Hindlimb muscle (tissue), 1 donor: Measurements from ENCODE around the gene GOLGA8A. TPM values are rescaled to one million over a fixed set of nuclear protein-coding genes. Genes with fewer than 3 reads are reported as not detected.
"Not testable (repeated sequence)": the region's sequence is repeated elsewhere in the genome, so short reads cannot be mapped to it uniquely, and the experiment has no call there.

Experiments
- DNase-seq: peaks from one replicate; pipeline ENCODE4 v3.0.0-alpha.2; 2013
- polyA plus RNA-seq: library from polyadenylated mRNA; unstranded; fragments of 120-200 nt; gene quantifications from one replicate; pipeline ENCODE4 v1.2.1, GENCODE V29; 2013; ENCODE audit not compliant: insufficient read length

GOLGA8A gene
- polyA plus RNA-seq, 1 donor, result 57.9 TPM

GRCh38 chr15:34403899-34404298 is 33.7 kb downstream of the GOLGA8A start:
- DNase-seq, result not testable (repeated sequence)

GRCh38 chr15:34403160-34403598 is 34.4 kb downstream of the GOLGA8A start:
- not testable (repeated sequence) for DNase-seq

DNA sequence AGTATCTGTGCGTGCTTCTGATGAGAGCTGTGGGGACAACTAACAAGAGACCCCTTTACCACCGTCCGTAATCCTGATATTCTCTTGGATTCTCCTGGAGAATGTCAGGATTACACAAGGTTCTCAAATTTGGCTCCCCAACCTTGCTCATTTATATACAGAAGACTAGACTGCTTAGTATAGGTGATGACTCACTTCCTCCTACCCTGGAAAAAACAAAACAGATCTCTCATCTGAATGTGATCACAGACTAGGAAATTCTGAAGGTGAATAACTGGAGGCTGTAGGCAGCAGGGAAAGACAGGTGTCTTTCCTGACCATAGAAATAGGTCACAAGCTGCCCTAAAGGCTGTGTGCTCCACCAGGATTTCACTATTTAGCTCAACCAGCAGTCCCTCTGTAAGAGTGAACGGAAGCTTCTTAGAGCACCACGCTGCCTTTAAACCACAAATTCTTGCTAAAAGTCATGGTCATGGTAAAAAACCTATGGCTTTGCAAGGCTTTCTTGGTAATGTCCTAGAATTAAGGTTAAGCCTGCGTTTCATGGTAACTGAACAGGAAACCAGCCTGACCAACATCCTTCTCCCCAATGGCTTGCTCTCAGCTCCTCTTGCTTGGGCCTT is 39.9 kb downstream of the GOLGA8A start:
- not testable (repeated sequence) for DNase-seq

DNA sequence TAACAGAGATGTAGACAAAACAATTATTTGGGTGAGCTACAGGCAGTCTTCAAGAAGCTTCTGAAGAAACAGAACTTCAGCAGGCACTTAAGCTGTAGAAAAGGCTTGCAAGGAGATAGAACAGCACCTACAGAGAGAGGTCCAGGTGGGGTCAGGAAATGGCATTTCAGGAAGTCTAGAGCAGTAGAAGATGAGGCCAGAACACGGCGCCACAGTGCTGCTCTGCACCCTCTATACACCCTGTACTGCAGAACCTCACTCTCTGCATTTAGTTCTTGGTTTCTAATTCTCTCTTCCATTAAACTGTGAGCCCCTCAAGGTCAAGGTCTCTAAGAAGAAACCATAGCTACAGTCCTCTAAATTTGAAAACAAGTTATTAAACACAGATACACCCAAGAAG is 44.6 kb downstream of the GOLGA8A start:
- DNase-seq, result not testable (repeated sequence)

DNA sequence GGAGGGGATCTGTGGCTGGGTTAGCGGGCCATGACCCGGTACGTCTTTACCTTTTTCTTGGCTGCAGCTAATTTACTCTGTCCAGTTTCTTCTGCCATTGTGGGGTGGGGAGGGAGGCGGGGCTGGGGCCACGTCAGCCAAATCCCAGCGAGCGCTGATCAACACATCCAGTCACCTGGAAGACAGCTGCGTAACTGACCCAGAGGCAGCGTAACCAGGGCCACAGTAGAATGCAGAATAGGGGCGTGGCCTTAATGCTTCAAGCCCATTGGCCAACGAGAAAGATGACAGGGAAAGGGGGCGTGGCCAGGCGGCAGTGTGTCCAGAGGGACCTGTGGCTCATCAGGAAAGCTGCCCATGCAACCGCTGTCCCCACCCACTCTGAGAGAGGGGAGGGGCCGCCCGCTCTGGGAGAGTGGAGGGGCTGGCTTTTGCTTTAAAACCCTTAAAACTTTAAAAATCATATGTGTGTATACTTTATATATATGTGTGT is 48.0 kb downstream of the GOLGA8A start:
- DNase-seq, result not testable (repeated sequence)

Other genes with a start within 250 kb of the GOLGA8A start
- 107 TPM for gene KATNBL1, start 227.7 kb downstream of the GOLGA8A start, polyA plus RNA-seq
- 69.2 TPM for gene EMC4, start 212.8 kb downstream of the GOLGA8A start, polyA plus RNA-seq
- gene SLC12A6, start 100.0 kb downstream of the GOLGA8A start, polyA plus RNA-seq, result 22.9 TPM
- gene NOP10, start 94.7 kb downstream of the GOLGA8A start, polyA plus RNA-seq, result 86.1 TPM
- not detected for gene NUTM1, start 94.5 kb downstream of the GOLGA8A start, polyA plus RNA-seq
- gene LPCAT4, start 70.6 kb downstream of the GOLGA8A start, polyA plus RNA-seq, result 40.1 TPM
- 41.4 TPM for gene GOLGA8B, start 145.8 kb upstream of the GOLGA8A start, polyA plus RNA-seq